CD4-positive, alpha-beta T cell treated with Interleukin-1 beta for 1 hour (primary cell): ENCODE data around the gene COMP.
"Not testable (repeated sequence)": the region's sequence is repeated elsewhere in the genome, so short reads cannot be mapped to it uniquely, and the experiment has no call there.

Experiments
- DNase-seq, 2 donors: peaks; one replicate each; pipeline ENCODE4 v3.0.0-alpha.2; 2020 to 2022

The COMP gene

GRCh38 chr19:18745012-18745735 lies 45.9 kb downstream of the COMP start:
- DNase-seq, result no peak

- DNase-seq, result no peak
Observed at GRCh38 chr19:18743784-18744418, 47.2 kb downstream of the COMP start.

- DNase-seq, result no peak
Observed at GRCh38 chr19:18742838-18743783, 48.0 kb downstream of the COMP start.

GRCh38 chr19:18742324-18742723 lies 48.8 kb downstream of the COMP start:
- no peak for DNase-seq

GRCh38 chr19:18741124-18742121 lies 49.7 kb downstream of the COMP start:
- DNase-seq, result no peak

- DNase-seq, result no peak
Observed at GRCh38 chr19:18738961-18739690, 52.0 kb downstream of the COMP start.

- no peak for DNase-seq
Observed at GRCh38 chr19:18737954-18738351, 53.2 kb downstream of the COMP start.

GRCh38 chr19:18737337-18737953 lies 53.7 kb downstream of the COMP start:
- no peak for DNase-seq

GRCh38 chr19:18736415-18737336 lies 54.4 kb downstream of the COMP start:
- DNase-seq, result no peak

- DNase-seq, result no peak
Observed at GRCh38 chr19:18735752-18736151, 55.4 kb downstream of the COMP start.

GRCh38 chr19:18735324-18735723 lies 55.8 kb downstream of the COMP start:
- no peak for DNase-seq

GRCh38 chr19:18733762-18734332 lies 57.3 kb downstream of the COMP start:
- DNase-seq, result not testable (repeated sequence)

GRCh38 chr19:18733196-18733647 lies 57.9 kb downstream of the COMP start:
- DNase-seq, result no peak
